T-helper 17 cell (primary cell): ENCODE data around the gene CAPN1. TPM values are rescaled to one million over a fixed set of nuclear protein-coding genes. Genes with fewer than 3 reads are reported as not detected.
A peak's percentile ranks its signal among the peaks of the same experiment; 100 is the strongest.

Experiments
- ATAC-seq: fragments of 150-1000 bp; cut with Tn5 transposase; 2 replicates; pipeline ENCODE4 v1.10.0; 2021; ENCODE audit warnings: mild to moderate bottlenecking, moderate library complexity
- DNase-seq, 3 donors: peaks; one replicate each; pipeline versions ENCODE4 v3.0.0 to v3.0.0-alpha.2; 2020 to 2021
- H3K9me3 ChIP-seq: one replicate; pipeline ENCODE4 v1.7.0; 2013; ENCODE audit warnings: low read length, mild to moderate bottlenecking; ENCODE audit not compliant: control insufficient read depth, poor library complexity, severe bottlenecking
- H3K27ac Mint-ChIP-seq: one replicate; pipeline ENCODE4 v1.8.0; 2022; ENCODE audit warnings: mild to moderate bottlenecking, moderate library complexity, mixed read lengths
- H3K27me3 Mint-ChIP-seq: one replicate; pipeline ENCODE4 v1.8.0; 2022; ENCODE audit warnings: mixed read lengths
- H3K36me3 Mint-ChIP-seq: one replicate; pipeline ENCODE4 v1.8.0; 2022; ENCODE audit warnings: low read depth, mixed read lengths
- H3K4me1 Mint-ChIP-seq: one replicate; pipeline ENCODE4 v1.8.0; 2022; ENCODE audit warnings: mild to moderate bottlenecking, mixed read lengths
- H3K4me3 Mint-ChIP-seq: one replicate; pipeline ENCODE4 v1.8.0; 2022; ENCODE audit warnings: mild to moderate bottlenecking, moderate library complexity, mixed read lengths
- total RNA-seq, 4 donors: library from RNA in 2 of 4; stranded (reverse) in 2 of 4; gene quantifications; one replicate each; pipeline ENCODE4 v1.2.3 and lab custom pipeline; 2022 to 2026

CAPN1 gene
- total RNA-seq, 2 donors from 2014 or later: 154 to 190 TPM

- Mint-ChIP-seq H3K27me3 (no peaks in the 10 kb centered on the region), H3K36me3 (peaks cover 23% of the 10 kb centered on the region), H3K4me3 (no peak overlapping the region), H3K4me1 (peaks cover 31% of the 10 kb centered on the region), H3K27ac (no peak overlapping the region)
- DNase-seq (no peak), ATAC-seq (no peak)
- no peaks in the 10 kb centered on the region for H3K9me3 ChIP-seq
Observed at GRCh38 chr11:65187971-65188461, 6.3 kb downstream of the CAPN1 start.

DNA sequence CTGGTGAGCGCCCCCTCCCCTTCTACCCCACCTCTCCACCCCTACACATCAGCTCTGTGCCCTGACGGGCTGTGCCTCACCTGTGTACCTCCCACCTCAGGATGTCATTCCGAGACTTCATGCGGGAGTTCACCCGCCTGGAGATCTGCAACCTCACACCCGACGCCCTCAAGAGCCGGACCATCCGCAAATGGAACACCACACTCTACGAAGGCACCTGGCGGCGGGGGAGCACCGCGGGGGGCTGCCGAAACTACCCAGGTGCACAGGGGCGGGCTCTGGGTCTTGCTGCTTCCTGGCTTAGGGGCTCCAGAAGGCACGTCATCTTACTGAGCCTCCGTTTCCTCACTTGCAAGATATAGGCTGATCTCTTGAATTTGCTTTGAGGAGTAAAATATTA is 6.8 kb downstream of the CAPN1 start:
- peaks cover 23% of the 10 kb centered on the region for H3K36me3 Mint-ChIP-seq
- H3K4me3 Mint-ChIP-seq: no peak overlapping the region
- peaks cover 29% of the 10 kb centered on the region for H3K4me1 Mint-ChIP-seq
- no peak overlapping the region for H3K27ac Mint-ChIP-seq
- no peaks in the 10 kb centered on the region for H3K9me3 ChIP-seq
- DNase-seq (no peak), ATAC-seq (no peak)
- no peaks in the 10 kb centered on the region for H3K27me3 Mint-ChIP-seq

DNA sequence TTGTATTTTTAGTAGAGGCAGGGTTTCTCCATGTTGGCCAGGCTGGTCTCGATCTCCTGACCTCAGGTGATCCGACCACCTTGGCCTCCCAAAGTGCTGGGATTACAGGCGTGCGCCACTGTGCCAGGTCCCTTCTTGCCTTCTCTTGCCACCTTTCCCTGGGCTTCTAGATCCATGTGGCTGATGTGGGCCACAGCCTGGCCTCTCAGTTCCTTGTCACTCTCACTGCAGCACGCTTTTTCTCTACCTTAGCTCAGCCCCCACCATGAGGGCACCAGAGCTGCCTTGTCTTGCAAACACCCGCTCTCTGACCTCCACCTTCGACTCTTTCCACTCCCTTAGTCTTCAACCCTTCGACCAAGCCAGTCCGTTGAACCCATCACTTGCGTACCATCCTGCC is 7.5 kb downstream of the CAPN1 start:
- Mint-ChIP-seq H3K36me3 (peaks cover 23% of the 10 kb centered on the region), H3K4me1 (peaks cover 26% of the 10 kb centered on the region), H3K4me3 (no peak overlapping the region), H3K27ac (no peak overlapping the region), H3K27me3 (no peaks in the 10 kb centered on the region)
- no peaks in the 10 kb centered on the region for H3K9me3 ChIP-seq
- ATAC-seq: no peak
- no peak for DNase-seq

DNA sequence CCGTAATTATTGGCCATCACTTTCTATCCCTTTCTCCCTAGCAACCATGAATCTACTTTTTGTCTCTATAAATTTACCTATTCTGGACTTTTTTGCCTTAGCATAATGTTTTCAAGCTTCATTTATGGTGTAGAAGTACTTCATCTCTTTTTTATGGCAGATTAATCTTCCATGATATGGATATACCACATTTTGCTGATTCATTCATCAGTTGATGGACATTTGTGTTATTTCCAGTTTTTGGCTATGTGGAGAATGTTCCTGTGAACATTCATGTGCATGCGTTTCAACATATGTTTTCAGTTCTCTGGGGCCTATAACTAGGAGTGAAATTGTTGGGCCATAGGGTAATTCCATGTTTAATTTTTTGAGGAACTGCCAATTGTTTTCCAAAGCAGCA is 12.8 kb downstream of the CAPN1 start:
- Mint-ChIP-seq H3K36me3 (peaks cover 17% of the 10 kb centered on the region), H3K4me1 (peaks cover 23% of the 10 kb centered on the region), H3K27me3 (no peaks in the 10 kb centered on the region), H3K4me3 (no peak overlapping the region), H3K27ac (peak overlapping the region; percentile 27)
- ATAC-seq (no peak), DNase-seq (no peak)
- H3K9me3 ChIP-seq: no peaks in the 10 kb centered on the region

DNA sequence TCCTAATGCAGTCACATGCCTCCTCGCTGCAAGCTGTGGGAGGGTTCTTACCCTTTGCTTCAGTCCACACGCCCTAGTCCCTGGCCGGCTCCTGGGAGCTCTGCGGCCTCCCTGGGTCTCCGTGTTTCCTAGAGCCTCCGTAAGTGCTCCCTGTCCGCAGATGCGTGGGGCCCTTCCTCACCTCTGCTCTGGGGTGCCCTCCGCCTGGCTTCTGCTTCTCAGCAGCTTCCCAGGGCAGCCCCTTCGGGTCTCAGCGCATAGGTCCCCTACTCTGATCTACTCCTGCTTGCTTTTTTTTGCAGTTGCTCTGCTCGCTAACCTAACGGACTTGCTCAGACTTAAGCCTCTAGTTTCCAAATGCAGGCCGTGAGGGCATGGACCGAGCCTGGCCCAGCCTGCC is 22.4 kb downstream of the CAPN1 start:
- no peak for ATAC-seq

GRCh38 chr11:65204646-65205601 is 23.2 kb downstream of the CAPN1 start:
- Mint-ChIP-seq H3K4me3 (no peak overlapping the region), H3K36me3 (peaks cover 6% of the 10 kb centered on the region), H3K4me1 (peaks cover 9% of the 10 kb centered on the region), H3K27ac (peak overlapping the region; percentile 37), H3K27me3 (no peaks in the 10 kb centered on the region)
- no peaks in the 10 kb centered on the region for H3K9me3 ChIP-seq
- peak; percentile 30 to 44 (median 41) for DNase-seq
- ATAC-seq: peak; percentile 73

More for the DNA sequence above, 22.4 kb downstream of the CAPN1 start:
- H3K9me3 ChIP-seq: no peaks in the 10 kb centered on the region
- Mint-ChIP-seq H3K27me3 (no peaks in the 10 kb centered on the region), H3K27ac (no peak overlapping the region), H3K4me3 (no peak overlapping the region), H3K36me3 (peaks cover 9% of the 10 kb centered on the region), H3K4me1 (peaks cover 9% of the 10 kb centered on the region)
- no peak for DNase-seq

DNA sequence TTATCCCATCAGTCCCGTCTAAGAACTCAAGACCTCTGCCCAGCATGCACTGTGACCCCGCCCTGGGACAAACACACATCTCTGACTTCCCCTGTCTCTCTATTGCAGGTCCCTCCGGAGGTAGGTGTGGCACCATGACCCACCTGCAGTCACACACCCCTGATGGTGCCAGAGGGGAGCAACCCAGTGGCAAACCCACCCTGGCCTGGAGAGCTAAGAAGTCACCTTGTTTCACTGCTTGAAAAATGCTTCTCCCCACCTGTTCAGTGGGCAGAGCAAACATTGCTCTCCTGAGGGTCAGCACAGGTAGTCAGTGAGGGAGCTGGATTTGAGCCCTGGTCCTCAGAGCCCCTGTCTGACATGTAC is 23.9 kb downstream of the CAPN1 start:
- peaks cover 6% of the 10 kb centered on the region for H3K36me3 Mint-ChIP-seq

DNA sequence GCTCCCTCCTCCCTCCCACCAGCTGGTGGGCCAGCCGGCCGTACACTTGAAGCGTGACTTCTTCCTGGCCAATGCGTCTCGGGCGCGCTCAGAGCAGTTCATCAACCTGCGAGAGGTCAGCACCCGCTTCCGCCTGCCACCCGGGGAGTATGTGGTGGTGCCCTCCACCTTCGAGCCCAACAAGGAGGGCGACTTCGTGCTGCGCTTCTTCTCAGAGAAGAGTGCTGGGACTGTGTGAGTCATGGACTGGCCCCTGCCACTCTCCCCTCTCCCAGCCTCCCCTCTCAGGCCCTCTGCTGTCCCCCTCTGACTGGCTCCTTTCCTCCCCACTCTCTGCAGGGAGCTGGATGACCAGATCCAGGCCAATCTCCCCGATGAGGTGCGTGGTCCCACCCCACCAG is 24.7 kb downstream of the CAPN1 start:
- DNase-seq: no peak
- peaks cover 9% of the 10 kb centered on the region for H3K4me1 Mint-ChIP-seq
- no peak overlapping the region for H3K4me3 Mint-ChIP-seq
- H3K27me3 Mint-ChIP-seq: no peaks in the 10 kb centered on the region
- no peak overlapping the region for H3K27ac Mint-ChIP-seq
- H3K9me3 ChIP-seq: no peaks in the 10 kb centered on the region
- no peak for ATAC-seq
- peaks cover 6% of the 10 kb centered on the region for H3K36me3 Mint-ChIP-seq

More for the DNA sequence above, 23.9 kb downstream of the CAPN1 start:
- DNase-seq: no peak
- Mint-ChIP-seq H3K4me1 (peaks cover 9% of the 10 kb centered on the region), H3K27me3 (no peaks in the 10 kb centered on the region), H3K4me3 (no peak overlapping the region), H3K27ac (peak overlapping the region; percentile 37)
- ATAC-seq: no peak
- no peaks in the 10 kb centered on the region for H3K9me3 ChIP-seq

DNA sequence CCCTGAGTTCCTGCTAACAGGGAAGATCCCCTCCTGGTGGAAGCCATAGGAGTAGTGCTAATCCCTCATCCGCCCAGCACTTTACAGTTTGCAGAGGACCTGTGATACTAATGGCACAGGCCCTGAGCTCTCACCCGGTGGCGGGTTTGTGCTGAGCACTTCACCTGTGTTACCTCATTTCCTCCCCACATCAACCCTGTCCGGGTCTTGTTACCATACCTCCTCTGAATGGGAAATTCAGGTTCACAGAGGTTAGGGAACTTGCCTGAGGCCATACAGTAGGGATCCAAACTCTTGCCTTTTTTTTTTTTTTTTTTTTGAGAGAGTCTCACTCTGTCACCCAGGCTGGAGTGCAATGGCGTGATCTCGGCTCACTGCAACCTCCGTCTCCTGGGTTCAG is 25.2 kb downstream of the CAPN1 start:
- Mint-ChIP-seq H3K36me3 (peaks cover 6% of the 10 kb centered on the region), H3K27me3 (no peaks in the 10 kb centered on the region), H3K4me3 (no peak overlapping the region), H3K4me1 (peaks cover 9% of the 10 kb centered on the region), H3K27ac (no peak overlapping the region)
- DNase-seq (no peak), ATAC-seq (no peak)
- H3K9me3 ChIP-seq: no peaks in the 10 kb centered on the region

DNA sequence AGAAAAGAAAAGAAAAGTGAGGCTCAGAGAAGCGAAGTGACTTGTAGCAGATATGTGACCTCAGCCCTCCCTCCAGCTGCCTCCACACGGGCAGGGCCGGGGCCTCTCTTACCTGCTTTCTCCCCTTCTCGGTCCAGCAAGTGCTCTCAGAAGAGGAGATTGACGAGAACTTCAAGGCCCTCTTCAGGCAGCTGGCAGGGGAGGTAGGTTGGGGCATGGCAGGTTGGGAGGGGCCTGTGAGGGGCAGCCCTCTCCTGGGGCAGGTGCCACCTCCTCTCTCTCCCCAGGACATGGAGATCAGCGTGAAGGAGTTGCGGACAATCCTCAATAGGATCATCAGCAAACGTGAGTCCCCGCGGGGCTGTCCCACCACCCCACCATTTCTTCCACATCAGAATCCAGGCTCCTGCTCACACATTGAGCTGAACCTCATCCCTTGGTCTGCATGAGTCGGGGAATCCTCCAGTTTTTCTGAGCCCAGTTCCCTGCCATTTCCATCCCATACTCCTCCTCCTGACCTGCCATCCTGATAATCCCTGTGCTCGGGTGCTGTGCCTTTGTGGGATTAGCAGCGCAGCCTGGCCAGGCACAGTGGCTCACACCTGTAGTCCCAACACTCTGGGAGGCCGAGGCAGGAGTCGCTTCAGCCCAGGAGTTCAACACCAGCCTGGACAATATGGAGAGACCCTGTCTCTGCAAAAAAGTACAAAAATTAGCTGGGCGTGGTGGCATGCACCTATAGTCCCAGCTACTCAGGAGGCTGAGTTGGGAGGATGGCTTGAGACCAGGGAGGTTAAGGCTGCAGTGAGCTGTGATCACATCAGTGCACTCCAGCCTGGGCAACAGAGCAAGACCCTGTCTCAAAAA is 26.4 kb downstream of the CAPN1 start:
- peaks cover 6% of the 10 kb centered on the region for H3K36me3 Mint-ChIP-seq
- ATAC-seq (no peak), DNase-seq (no peak)
- no peak overlapping the region for H3K27ac Mint-ChIP-seq
- H3K4me1 Mint-ChIP-seq: peaks cover 14% of the 10 kb centered on the region
- no peaks in the 10 kb centered on the region for H3K27me3 Mint-ChIP-seq
- no peak overlapping the region for H3K4me3 Mint-ChIP-seq
- H3K9me3 ChIP-seq: no peaks in the 10 kb centered on the region

DNA sequence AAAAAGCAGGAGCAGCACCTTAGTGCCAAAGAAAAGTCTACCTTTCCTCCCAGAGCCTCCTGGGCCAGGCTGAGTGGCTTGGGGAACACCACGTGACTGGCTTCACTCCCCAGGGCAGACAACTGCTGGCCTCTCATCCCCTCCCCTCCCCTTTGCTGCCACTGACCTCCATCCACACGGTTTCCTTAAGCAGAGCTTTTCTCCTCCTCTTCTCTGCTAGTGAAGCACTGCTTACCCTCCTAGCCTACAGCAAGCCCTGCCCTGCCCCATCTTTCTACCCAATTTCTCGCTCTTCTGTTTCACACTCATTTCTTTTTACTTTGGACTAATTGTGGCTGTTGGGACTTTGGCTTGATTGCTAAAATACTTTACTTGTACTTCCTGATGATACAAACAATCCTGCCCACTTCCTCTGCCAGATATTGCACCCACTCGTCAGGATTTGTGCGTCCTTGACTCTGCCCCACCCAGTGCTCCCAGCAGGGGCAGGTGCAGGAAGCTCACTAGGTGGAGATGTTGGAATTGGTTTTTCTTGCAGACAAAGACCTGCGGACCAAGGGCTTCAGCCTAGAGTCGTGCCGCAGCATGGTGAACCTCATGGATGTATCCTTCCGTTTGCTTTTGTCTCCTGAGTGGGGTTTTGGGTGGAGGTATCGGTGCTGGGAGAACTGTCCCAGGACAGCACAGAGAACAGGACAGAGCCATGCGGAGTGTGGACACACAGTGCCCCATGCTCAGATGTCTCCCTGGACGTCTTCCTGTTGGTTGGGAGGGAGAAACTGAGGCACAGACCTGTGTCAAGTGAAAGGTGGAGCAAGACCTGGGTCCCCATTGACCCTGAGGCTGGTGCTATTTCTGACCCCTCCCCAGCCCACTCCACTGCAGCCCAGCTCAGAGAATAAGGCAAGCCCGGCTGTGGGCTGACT is 27.3 kb downstream of the CAPN1 start:
- Mint-ChIP-seq H3K4me1 (peaks cover 18% of the 10 kb centered on the region), H3K36me3 (peaks cover 6% of the 10 kb centered on the region), H3K27ac (peak overlapping the region; percentile 56), H3K4me3 (peak overlapping the region; percentile 45), H3K27me3 (no peaks in the 10 kb centered on the region)
- no peak for DNase-seq
- no peaks in the 10 kb centered on the region for H3K9me3 ChIP-seq
- ATAC-seq: no peak

GRCh38 chr11:65209711-65210360 is 28.1 kb downstream of the CAPN1 start:
- Mint-ChIP-seq H3K27ac (peak overlapping the region; percentile 37), H3K36me3 (peaks cover 6% of the 10 kb centered on the region), H3K4me1 (peaks cover 17% of the 10 kb centered on the region), H3K4me3 (no peak overlapping the region), H3K27me3 (no peaks in the 10 kb centered on the region)
- H3K9me3 ChIP-seq: no peaks in the 10 kb centered on the region
- ATAC-seq: no peak
- no peak for DNase-seq
